Ascending aorta (tissue), 2 donors: Measurements from ENCODE around the gene SMC6. TPM values are rescaled to one million over a fixed set of nuclear protein-coding genes. Genes with fewer than 3 reads are reported as not detected.

Experiments used
- DNase-seq, 2 donors: peaks; one replicate each; pipeline ENCODE4 v3.0.0-alpha.2; 2019; ENCODE audit warnings: low spot score in 2 of 2
- H3K27ac ChIP-seq, 2 donors: fragments of 200-600 bp; sonication (generic); one replicate each; pipeline ENCODE4 v1.5.1; 2016 to 2017; ENCODE audit warnings: mild to moderate bottlenecking in 1 of 2
- H3K27me3 ChIP-seq: fragments of 200-600 bp; sonication (generic); one replicate; pipeline ENCODE4 v1.5.1; 2017
- H3K36me3 ChIP-seq, 2 donors: fragments of 200-600 bp; sonication (generic); one replicate each; pipeline ENCODE4 v1.5.1; 2016
- H3K4me1 ChIP-seq, 2 donors: fragments of 200-600 bp; sonication (generic); one replicate each; pipeline ENCODE4 v1.5.1; 2016 to 2017; ENCODE audit warnings: mild to moderate bottlenecking in 1 of 2
- H3K4me3 ChIP-seq, 2 donors: fragments of 200-600 bp; sonication (generic); one replicate each; pipeline ENCODE4 v1.5.1; 2016 to 2017; ENCODE audit warnings: mild to moderate bottlenecking in 1 of 2
- H3K9me3 ChIP-seq, 2 donors: fragments of 200-600 bp; sonication (generic); one replicate each; pipeline ENCODE4 v1.5.1; 2016
- intact Hi-C: fragments of 100-400 bp; cut with DNase I; formaldehyde crosslinking; loops from one replicate; pipeline ENCODE4 v1.15.1; 2023
- total RNA-seq: library from RNA; depleted of rRNA; stranded (reverse); fragments of >200 nt; gene quantifications from one replicate; pipeline ENCODE4 v1.1.0, GENCODE V29; 2016
- TF ChIP-seq, protein P1 (sequence below), 3 experiments: fragments of 200-600 bp in 2 of 3; fragments of 450-650 bp in 1 of 3; sonication (generic) in 2 of 3; IDR thresholded peaks; one replicate each; pipeline ENCODE4 v1.5.1; 2016 to 2019; ENCODE audit warnings: antibody characterized with exemption in 3 of 3, mild to moderate bottlenecking in 1 of 3, moderate library complexity in 1 of 3

Gene SMC6
- total RNA-seq, 1 donor from 2014 or later = 6.2 TPM

DNA sequence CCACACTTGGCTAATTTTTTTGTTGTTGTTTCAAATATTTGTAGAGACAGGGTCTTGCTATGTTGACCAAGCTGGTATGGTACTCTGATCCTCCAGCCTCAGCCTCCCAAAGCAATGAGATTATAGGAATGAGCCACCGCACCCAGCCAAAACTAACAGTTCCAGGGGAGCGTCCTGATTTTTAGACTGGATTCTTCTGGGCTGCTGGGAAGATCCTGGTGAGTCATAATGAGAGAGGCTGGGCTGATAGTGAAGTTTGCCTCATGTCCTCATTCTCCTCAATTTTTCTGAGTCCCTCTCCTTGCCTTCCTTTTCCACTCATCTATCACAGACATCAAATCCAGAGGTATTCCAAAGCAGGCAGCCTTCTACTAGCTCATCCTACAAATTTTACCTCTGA lies 131.8 kb downstream of the SMC6 start:
- H3K9me3 ChIP-seq = no peaks in the 10 kb centered on the region

DNA sequence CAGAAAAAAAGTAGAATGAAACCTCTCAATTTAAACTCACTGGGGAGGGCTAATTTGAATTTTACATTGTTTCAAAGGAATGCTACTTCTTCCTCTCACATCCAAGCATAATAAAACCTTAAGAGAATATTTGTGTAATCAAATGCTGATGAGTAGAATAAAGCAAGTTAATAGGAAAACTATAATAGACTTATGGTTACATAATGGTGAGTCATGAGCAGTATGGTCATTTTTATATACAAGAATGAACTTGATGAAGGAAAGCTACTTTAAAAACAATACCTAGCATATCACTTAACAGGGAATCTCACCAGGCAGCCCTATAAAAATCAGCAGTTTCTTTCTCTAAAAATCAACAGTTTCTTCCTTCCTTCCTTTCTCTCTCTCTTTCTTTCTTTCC lies 132.8 kb downstream of the SMC6 start:
- intact Hi-C loops = no loop called here
- Histone ChIP-seq H3K4me3 (no peak overlapping the region), H3K9me3 (no peaks in the 10 kb centered on the region), H3K27me3 (no peaks in the 10 kb centered on the region), H3K36me3 (no peaks in the 10 kb centered on the region), H3K27ac (no peak overlapping the region), H3K4me1 (no peaks in the 10 kb centered on the region)
- TF ChIP-seq, protein P1, sequence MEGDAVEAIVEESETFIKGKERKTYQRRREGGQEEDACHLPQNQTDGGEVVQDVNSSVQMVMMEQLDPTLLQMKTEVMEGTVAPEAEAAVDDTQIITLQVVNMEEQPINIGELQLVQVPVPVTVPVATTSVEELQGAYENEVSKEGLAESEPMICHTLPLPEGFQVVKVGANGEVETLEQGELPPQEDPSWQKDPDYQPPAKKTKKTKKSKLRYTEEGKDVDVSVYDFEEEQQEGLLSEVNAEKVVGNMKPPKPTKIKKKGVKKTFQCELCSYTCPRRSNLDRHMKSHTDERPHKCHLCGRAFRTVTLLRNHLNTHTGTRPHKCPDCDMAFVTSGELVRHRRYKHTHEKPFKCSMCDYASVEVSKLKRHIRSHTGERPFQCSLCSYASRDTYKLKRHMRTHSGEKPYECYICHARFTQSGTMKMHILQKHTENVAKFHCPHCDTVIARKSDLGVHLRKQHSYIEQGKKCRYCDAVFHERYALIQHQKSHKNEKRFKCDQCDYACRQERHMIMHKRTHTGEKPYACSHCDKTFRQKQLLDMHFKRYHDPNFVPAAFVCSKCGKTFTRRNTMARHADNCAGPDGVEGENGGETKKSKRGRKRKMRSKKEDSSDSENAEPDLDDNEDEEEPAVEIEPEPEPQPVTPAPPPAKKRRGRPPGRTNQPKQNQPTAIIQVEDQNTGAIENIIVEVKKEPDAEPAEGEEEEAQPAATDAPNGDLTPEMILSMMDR (IDR thresholded peaks at IDR 0.05) = no peak
- no peak for DNase-seq

More for the DNA sequence above, 131.8 kb downstream of the SMC6 start:
- DNase-seq = no peak
- TF ChIP-seq, protein P1 (IDR thresholded peaks at IDR 0.05) = no peak
- no peak overlapping the region for H3K4me3 ChIP-seq
- no peak overlapping the region for H3K27ac ChIP-seq
- no peaks in the 10 kb centered on the region for H3K27me3 ChIP-seq
- no peaks in the 10 kb centered on the region for H3K36me3 ChIP-seq
- intact Hi-C loops = no loop called here
- no peaks in the 10 kb centered on the region for H3K4me1 ChIP-seq

- TF ChIP-seq, protein P1 (IDR thresholded peaks at IDR 0.05) = no peak
- intact Hi-C loops = no loop called here
- H3K9me3 ChIP-seq = no peaks in the 10 kb centered on the region
- H3K4me3 ChIP-seq = no peak overlapping the region
- H3K27me3 ChIP-seq = no peaks in the 10 kb centered on the region
- H3K4me1 ChIP-seq = no peaks in the 10 kb centered on the region
- DNase-seq = no peak
- H3K27ac ChIP-seq = no peak overlapping the region
- no peaks in the 10 kb centered on the region for H3K36me3 ChIP-seq
Measured at GRCh38 chr2:17620280-17620679, 133.3 kb downstream of the SMC6 start.

DNA sequence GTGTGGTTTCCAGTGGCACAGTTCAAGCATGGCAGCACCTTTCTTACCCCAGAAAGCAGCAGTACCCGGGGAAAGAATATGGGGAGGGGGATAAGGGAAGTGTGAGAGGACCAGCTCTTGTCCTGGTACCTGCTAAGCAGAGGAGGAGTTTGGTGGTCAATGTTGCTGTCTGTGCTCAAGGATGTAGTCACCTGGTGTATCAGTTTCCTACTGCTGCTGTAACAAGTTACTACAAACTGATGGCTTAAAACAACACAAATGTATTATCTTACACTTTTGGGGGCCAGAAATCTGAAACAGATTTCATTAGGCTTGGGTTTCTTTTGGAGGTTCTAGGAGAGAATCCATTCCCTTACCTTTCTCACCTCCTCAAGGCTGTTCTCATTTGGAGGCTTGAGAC lies 135.7 kb downstream of the SMC6 start:
- H3K36me3 ChIP-seq = no peaks in the 10 kb centered on the region
- no peak overlapping the region for H3K4me3 ChIP-seq
- H3K4me1 ChIP-seq = no peaks in the 10 kb centered on the region
- TF ChIP-seq, protein P1 (IDR thresholded peaks at IDR 0.05) = no peak
- intact Hi-C loops = no loop called here
- no peak for DNase-seq
- no peaks in the 10 kb centered on the region for H3K9me3 ChIP-seq
- no peak overlapping the region for H3K27ac ChIP-seq
- H3K27me3 ChIP-seq = no peaks in the 10 kb centered on the region

DNA sequence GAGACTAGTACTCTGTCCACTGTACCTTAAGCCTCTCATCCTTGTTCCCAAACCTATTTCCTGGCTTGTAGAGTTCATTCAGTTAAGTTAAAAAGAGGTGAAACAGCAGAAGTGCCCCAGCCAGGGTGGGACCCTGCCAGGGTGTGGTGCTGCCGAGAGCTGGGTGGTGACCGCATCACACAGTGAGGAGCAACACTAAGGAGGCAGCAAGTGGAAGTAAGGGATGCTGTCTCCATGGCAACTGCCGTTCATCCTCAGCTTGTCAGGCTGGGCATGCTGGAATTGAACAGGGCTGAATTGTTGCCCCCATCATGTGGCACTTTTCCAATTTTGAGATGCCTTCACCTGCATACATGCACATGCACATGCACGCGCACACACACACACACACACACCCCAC lies 136.1 kb downstream of the SMC6 start:
- Histone ChIP-seq H3K9me3 (no peaks in the 10 kb centered on the region), H3K27me3 (no peaks in the 10 kb centered on the region), H3K27ac (no peak overlapping the region), H3K4me1 (no peaks in the 10 kb centered on the region), H3K4me3 (no peak overlapping the region), H3K36me3 (no peaks in the 10 kb centered on the region)
- intact Hi-C loops = no loop called here
- DNase-seq = no peak
- TF ChIP-seq, protein P1 (IDR thresholded peaks at IDR 0.05) = no peak

GRCh38 chr2:17616405-17616804 lies 137.2 kb downstream of the SMC6 start:
- Histone ChIP-seq H3K9me3 (no peaks in the 10 kb centered on the region), H3K4me1 (no peaks in the 10 kb centered on the region), H3K27ac (no peak overlapping the region), H3K4me3 (no peak overlapping the region), H3K27me3 (no peaks in the 10 kb centered on the region), H3K36me3 (no peaks in the 10 kb centered on the region)
- intact Hi-C loops = no loop called here
- TF ChIP-seq, protein P1 (IDR thresholded peaks at IDR 0.05) = no peak
- DNase-seq = no peak
